COLO829 (cell line): ENCODE results near the gene CIC.

Source experiments
- DNase-seq: peaks from one replicate; pipeline ENCODE4 v3.0.0; 2012; ENCODE audit warnings: low spot score

CIC gene

DNA sequence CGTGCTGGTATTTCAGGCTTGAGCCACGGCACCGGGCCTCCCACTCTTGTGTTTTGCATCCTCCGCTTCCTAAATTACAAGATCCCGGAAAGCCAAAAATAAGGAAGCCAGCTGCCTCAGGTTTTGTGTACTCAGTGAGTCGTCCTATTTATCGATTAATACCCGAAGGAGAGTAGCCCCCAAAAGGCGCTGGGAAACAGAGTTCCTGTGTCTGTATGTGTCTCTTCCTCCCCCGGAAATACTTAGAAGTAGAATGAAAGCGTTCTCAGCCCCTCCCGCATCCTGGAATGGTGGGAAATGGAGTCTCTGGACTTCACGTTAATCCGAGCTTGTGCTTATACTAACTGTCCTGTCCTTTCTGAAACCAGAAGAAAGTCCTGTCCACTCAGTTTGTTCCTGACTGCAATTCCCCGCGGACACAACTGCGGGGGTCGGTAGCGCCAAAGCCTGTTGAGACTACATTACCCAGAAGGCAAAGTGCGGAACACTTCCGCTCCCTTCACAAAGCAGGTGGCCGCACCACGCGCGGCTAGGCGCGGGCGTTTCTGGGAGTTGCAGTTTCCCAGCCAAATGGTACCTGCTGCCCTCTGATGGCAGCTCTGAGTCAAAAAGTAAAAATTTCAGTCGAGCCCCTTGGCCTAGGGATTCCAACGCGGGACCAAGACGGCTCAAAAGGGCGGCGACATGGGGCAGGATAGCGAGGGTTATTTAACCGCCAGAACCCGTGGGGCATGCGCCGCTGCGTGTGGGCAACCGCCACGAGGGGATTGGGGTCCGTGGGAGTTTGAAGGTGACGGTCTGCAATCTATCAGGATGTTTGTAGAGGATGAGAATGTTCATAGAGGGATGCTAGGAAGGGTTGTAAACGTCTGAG lies 24.5 kb upstream of the CIC start:
- DNase-seq = peak; percentile 81

- DNase-seq = no peak
Observed at GRCh38 chr19:42245231-42245630, 23.8 kb upstream of the CIC start.

GRCh38 chr19:42246143-42246921 lies 22.7 kb upstream of the CIC start:
- DNase-seq = peak; percentile 64

GRCh38 chr19:42246922-42247639 lies 22.0 kb upstream of the CIC start:
- DNase-seq = no peak

- no peak for DNase-seq
Observed at GRCh38 chr19:42247640-42248199, 21.3 kb upstream of the CIC start.

DNA sequence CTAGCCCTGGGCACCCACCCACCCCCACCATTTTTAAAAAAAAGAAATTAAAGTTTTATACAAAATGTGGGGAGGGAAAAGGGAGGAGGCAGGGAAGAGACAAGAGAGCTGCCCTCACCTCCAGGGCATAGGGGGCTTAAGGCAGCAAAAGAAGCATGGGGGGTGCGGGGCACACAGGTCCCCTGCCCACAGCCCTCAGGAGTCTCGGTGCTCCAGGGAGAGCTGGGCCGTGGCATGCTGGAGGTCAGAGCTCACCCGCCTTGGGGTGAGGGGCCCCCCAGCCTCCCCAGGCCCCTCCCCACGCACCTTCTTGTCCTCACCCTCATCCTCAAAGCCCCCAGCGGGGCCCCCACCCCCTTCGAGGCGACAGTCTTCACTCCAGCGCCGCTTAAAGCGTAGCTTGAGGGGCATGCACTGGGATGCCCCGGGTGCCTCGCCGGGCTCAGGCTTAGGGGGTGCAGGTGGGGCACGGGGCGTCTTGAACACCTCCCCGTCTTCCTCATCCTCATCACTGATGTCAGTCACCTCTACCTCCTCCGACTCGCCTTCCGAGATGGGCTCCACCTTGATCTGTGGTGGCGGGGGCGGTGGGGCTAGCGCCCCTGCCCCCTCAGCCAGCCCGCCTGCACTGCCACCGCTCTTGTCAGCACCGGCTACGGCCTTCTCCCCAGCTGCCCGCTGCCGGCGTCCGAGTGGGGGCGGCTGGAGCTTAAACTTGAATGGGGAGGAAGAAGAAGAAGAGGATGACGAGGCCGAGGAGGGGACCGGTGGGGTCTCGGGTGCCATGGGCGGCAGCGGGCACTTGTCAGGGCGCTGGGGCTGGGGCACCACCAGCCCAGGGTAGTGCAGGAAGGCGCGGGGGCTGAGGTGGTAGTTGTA lies 20.5 kb upstream of the CIC start:
- no peak for DNase-seq

- DNase-seq = no peak
Observed at GRCh38 chr19:42249149-42249750, 19.8 kb upstream of the CIC start.

GRCh38 chr19:42249769-42250168 lies 19.3 kb upstream of the CIC start:
- no peak for DNase-seq

- no peak for DNase-seq
Observed at GRCh38 chr19:42250183-42250665, 18.8 kb upstream of the CIC start.

DNA sequence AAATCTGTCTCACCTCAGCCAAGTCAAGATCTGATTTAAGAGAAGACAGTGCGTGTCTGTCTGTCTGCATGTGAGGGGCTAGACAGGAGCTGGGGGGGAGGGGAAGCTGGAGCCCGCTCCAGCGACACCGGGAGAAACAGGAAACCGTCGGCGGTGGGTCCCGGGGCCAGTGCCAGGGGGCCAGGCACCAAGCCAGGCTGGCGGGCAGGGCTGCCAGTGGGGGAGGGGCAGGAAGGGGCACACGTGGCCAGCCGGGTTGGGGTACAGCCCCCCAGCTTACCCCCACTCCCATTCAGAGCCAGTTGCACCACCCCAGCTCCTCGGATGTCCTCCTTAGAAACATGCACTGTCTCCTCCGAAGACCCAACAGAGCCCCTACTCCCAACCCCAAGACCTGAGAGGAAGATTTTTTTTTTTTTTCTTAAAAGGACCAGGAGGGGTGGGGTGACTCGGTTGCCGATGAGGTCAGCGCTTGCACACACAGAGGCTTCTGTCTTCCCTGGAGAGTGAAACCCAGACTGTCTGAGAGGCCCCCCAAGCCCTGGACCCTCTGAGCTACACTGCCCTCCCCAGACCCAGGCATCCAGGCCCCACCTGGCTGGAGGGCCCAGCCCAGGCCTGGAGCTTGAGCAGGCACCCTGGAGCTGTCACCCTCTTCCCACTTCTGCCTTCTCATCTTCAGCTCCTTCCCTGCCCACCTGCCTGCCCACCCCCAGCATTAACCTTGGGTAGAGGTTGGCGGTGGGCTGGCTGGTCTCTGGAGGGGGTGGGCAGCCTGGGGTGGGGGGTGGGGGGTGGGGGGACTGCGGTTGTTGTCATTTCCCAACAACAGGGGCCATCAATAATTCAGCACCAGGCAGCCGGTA lies 18.2 kb upstream of the CIC start:
- DNase-seq = no peak

DNA sequence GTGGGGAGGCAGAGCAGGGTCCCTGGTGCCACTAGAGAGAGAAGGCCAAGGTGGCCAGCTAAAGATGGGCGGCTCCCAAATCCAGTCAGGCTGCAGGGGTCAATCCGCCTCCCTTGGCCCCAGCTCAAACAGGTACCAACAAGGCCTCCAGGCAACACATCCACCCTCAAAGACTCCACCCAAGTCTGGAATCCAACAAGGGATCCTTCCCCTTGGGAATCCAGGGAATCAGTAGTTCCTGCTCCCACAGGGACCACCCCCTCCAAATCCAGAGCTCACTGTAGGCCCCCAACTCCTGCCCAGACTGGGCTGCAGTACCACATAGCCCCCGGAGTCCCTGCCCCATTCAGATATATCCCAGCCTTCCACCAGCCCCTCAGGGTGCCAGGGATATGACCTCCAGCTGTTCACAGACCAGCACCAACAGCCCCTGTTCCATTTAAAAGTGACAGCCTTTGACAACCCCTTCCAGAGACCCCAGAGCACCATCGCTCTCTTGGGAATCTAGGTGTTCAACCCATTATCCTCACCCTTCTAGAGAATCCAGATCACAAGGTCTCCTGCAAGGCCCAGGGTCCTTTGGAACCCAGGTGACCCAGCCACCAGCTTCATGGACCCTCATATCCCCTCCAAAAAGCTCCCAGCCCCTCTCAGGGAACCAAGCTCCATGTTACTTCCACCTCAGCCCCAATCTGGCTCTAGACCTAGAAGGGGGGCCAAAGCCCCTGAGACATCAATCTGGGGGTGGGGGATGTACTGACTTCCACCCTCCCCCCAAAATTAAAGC lies 17.3 kb upstream of the CIC start:
- DNase-seq = no peak

- DNase-seq = peak; percentile 50
Observed at GRCh38 chr19:42252365-42253244, 16.4 kb upstream of the CIC start.

GRCh38 chr19:42253245-42254088 lies 15.6 kb upstream of the CIC start:
- DNase-seq = no peak

DNA sequence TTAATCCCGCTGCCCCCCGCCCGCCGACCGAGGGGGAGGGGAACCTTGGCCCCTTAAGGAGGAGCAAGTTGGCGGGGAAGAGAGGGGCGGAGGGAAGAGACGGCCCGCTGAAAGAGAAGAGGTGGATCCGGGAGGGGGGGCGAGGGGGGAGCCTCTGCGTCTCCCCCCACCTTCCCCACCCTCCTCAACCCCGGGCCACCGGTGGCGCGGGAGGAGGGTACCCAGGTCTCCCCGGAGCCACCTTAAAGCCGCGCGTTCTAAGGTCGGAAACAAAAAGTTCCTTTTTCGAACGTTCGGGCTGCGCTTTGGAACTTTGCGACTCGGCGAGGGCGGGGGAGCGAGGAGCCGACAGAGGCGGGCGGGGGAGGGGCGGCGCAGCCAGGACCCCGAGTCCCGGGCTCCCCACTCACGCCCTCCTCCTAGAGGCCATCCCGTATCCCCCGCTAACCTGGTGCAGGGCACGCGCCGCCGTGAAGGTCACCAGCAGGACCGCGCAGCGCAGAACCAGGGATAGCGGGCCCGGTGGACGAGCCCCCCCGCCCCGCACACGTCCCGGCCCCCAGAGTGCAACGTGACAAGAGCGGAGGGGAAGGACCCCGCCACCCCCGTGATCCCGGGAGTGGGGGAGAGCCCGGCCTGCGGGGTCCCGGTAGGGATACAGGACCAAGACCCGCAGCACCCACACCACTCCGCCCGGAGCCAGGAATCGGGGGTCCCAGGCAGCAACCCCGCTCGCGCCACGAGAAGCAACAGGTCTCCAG lies 14.8 kb upstream of the CIC start:
- no peak for DNase-seq

DNA sequence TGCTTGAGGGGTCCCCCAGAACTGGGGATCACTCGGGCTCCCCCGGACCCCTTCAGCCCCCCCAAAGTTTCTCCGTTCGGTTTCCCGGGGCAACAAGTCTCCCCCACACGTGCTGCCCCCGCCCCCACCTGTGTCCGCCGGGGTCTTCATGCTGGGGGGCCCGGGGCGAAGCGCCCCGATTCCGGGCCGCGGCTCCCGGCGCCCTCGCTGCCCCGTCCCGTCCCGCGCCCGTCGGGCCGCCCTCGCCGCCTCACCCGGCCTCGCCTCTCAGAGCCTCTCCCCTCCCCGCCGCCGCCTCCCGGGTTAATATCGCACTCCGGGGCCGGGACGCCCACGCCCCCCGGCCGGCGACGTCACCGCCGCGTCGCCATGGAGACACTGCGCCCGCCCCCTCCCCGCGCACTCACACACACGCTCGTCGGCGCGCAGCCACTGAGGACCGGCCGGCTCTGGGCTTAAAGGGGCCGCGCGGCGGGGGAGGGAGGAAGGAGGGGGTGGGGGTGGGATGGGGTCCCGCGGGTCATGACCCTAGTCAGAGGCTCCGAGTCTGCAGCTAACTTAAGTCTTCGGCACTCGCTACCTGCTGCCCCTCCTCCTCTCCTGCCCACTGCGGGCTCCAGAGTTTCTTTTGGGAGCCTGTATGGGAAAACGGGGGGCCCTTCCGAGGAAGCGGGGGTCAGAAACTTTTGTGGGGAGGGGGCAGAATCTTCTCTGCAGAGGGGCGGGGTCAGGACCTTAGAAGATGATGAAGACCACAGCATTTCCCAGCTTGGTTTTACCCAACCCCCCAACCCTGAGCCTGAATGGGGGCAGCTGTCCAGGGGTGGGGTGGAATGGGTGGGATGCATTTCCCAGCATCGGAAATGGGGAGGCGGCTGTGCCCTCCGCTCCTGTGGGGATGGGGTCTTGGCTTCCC lies 13.9 kb upstream of the CIC start, which contains the start of gene ERF:
Gene ERF, minus strand, starts transcription at position 279 of the 916 bp plus-strand sequence. Its CDS starts 129 bp downstream, at position 150.
- peak; percentile 92 for DNase-seq
